Activated CD8-positive, alpha-beta memory T cell treated with anti-CD3 and anti-CD28 coated beads for 4 hours (primary cell): ENCODE results near the gene ZNF593OS.

ENCODE experiments used
- DNase-seq, 2 donors: peaks; one replicate each; pipeline ENCODE4 v3.0.0-alpha.2; 2020; ENCODE audit warnings: low read depth in 2 of 2

The ZNF593OS gene

GRCh38 chr1:26126321-26127084 lies 45.1 kb downstream of the ZNF593OS start:
- peak; percentile 21 to 41 for DNase-seq

GRCh38 chr1:26125946-26126320 lies 45.7 kb downstream of the ZNF593OS start:
- DNase-seq = no peak

- no peak for DNase-seq
Observed at GRCh38 chr1:26125382-26125781, 46.2 kb downstream of the ZNF593OS start.

GRCh38 chr1:26124418-26125331 lies 47.0 kb downstream of the ZNF593OS start:
- no peak for DNase-seq

GRCh38 chr1:26122988-26123973 lies 48.4 kb downstream of the ZNF593OS start:
- no peak for DNase-seq

- no peak for DNase-seq
Observed at GRCh38 chr1:26121854-26122773, 49.5 kb downstream of the ZNF593OS start.

GRCh38 chr1:26119892-26120608 lies 51.6 kb downstream of the ZNF593OS start:
- no peak for DNase-seq
